GM23248 (cell line): ENCODE measurements around the gene KCNK5.

Experiments
- EZH2 ChIP-seq: fragments of 200-600 bp; sonication (generic); IDR thresholded peaks from 2 replicates; pipeline ENCODE4 v1.6.1; 2018; ENCODE audit warnings: antibody characterized with exemption, mild to moderate bottlenecking; ENCODE audit not compliant: insufficient read depth, poor library complexity, severe bottlenecking
- EZH2phosphoT487 ChIP-seq: fragments of 200-600 bp; sonication (generic); IDR thresholded peaks from 2 replicates; pipeline ENCODE4 v1.6.1; 2018; ENCODE audit warnings: antibody characterized with exemption, moderate library complexity, mild to moderate bottlenecking, low read depth; ENCODE audit not compliant: insufficient read depth

DNA sequence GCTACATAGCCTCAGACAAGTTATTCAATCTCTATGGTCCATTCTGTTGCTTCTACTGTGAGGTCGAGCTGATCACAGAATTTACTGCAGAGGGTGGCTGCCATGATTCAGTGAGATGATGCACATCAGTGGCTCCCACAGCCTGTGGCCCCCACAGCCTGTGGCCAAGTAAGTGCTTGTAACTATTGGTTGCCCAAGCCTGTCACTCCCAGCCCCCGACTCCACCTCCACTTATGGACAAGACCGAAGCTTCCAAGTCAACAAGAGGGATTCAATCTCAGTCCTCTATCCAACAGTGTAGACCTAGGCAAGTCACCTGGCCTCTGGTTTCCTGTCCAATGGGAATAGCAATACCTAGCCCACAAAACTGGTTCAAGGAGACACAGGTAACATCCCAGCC, 8.2 kb downstream of the KCNK5 start:
- TF ChIP-seq EZH2phosphoT487 (no peak), EZH2 (no peak)
